Ureter (tissue), 1 donor: Measurements from ENCODE around the gene SCG5. TPM values are rescaled to one million over a fixed set of nuclear protein-coding genes. Genes with fewer than 3 reads are reported as not detected.
"Not testable (repeated sequence)": the region's sequence is repeated elsewhere in the genome, so short reads cannot be mapped to it uniquely, and the experiment has no call there.

Source experiments
- DNase-seq: peaks from one replicate; pipeline ENCODE4 v3.0.0-alpha.2; 2020; ENCODE audit warnings: low spot score
- total RNA-seq: library from RNA; stranded (reverse); gene quantifications from one replicate; pipeline ENCODE4 v1.2.4, GENCODE V29; 2023
- donor health status: DM: yes; HTN: yes; CAD: no.

The SCG5 gene
- 0.81 TPM for total RNA-seq

- DNase-seq: no peak
Observed at GRCh38 chr15:32641517-32642059, at the start of gene SCG5. Gene SCG5 (plus strand): TSS chr15:32641710. CDS start chr15:32643593, 1,883 bp downstream.

DNA sequence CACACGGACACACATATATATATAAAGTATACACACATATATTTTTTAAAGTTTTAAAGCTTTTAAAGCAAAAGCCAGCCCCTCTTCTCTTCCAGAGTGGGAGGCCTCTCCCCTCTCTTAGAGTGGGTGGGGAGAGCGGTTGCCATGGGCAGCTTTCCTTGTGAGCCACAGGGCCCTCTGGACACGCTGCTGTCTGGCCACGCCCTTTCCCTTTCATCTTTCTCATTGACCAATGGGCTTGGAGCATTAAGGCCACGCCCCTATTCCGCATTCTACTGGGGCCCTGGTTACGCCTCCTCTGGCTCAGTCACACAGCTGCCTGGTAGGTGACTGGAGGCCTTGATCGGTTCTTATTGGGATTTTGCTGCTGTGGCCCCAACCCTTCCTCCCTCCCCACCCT lies 48.4 kb upstream of the SCG5 start, which contains the start of gene GOLGA8N:
GOLGA8N (plus strand) TSS at position 306 of the 400 bp plus-strand sequence.
- DNase-seq: not testable (repeated sequence)

- not testable (repeated sequence) for DNase-seq
Observed at GRCh38 chr15:32609518-32609917, 32.0 kb upstream of the SCG5 start.

DNA sequence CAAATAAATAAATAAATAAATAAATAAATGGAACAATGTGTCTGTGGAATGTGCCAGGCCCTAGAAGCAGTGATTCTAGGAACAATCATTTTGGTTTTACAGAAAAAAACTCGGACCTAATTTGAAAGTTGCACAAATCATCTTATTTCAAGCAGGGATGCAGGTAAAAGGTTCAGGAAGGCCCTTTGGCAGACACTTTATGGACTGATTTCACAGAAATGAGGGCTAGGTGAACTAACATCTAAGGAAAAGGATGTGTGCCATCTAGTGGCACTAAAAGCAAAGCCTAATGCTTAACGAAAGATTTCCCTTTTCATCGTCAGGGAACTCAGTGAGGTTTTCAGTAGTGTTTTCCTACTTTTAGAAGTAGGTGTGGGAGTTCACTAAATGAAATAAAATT lies 30.8 kb upstream of the SCG5 start:
- not testable (repeated sequence) for DNase-seq

DNA sequence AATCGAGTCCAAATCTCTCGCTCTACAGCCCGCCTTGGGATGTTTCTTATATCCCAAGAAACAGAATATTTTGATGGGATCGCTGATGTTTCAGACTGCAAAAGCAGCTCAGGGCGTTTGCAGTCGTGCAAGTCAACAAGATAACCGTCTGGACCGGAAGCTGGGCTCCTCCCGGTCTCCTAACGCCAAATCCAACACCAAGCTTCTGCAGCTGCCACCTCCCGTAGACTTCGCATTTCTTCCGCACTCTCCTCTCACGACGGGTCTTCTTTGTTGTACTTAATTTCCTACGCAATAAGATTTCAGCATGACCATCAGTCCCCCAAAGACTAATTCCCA lies 26.8 kb upstream of the SCG5 start:
- not testable (repeated sequence) for DNase-seq

GRCh38 chr15:32615051-32615870 lies 26.2 kb upstream of the SCG5 start, which contains the start of gene ARHGAP11A:
Gene ARHGAP11A (plus strand): TSS chr15:32615504. CDS start chr15:32616212, 708 bp downstream.
- peak; percentile 77 for DNase-seq

DNA sequence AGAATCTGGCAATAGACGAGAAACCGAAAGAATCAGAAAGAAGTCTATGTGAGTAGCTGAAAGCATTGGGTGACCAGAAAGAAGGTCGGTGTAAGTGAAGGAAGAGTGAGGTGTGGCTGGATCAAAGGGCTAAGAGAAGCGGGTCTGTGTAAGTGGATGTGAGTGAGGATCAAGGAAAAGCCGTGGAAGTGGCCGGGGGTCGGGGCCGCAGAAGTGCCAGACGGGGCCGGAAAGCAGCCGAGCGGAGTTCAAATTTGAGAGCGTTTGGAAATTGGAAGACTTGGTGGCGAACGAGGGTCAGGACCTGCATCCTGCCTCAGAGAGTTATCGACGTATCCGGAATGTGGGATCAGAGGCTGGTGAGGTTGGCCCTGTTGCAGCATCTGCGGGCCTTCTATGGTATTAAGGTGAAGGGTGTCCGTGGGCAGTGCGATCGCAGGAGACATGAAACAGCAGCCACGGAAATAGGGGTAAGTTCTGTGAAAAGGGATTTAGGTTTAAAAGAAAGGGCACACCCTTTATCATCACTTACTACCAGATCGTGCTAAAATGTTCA lies 25.6 kb upstream of the SCG5 start:
- DNase-seq: not testable (repeated sequence)

DNA sequence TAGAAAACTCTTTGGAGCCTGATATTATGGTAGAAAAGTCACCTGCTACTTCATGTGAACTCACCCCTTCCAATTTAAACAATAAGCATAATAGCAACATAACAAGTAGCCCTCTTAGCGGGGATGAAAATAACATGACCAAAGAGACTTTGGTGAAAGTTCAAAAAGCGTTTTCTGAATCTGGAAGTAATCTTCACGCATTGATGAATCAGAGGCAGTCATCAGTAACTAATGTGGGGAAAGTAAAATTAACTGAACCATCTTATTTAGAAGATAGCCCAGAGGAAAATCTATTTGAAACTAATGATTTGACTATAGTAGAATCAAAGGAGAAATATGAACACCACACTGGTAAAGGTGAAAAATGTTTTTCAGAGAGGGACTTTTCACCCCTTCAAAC lies 5.1 kb upstream of the SCG5 start:
- DNase-seq: no peak

DNA sequence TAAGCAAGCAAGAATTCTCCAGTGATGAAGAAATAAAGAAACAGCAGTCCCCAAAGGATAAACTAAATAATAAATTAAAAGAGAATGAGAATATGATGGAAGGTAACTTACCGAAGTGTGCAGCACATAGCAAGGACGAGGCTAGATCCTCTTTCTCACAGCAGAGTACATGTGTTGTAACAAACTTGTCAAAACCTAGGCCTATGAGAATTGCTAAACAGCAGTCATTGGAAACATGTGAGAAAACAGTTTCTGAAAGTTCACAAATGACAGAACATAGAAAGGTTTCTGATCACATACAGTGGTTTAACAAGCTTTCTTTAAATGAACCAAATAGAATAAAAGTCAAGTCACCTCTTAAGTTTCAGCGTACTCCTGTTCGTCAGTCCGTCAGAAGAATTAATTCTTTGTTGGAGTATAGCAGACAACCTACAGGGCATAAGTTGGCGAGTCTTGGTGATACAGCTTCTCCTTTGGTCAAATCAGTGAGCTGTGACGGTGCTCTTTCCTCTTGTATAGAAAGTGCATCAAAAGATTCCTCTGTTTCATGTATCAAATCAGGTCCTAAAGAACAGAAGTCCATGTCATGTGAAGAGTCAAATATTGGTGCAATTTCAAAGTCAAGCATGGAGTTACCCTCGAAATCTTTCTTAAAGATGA lies 4.5 kb upstream of the SCG5 start:
- DNase-seq: no peak

DNA sequence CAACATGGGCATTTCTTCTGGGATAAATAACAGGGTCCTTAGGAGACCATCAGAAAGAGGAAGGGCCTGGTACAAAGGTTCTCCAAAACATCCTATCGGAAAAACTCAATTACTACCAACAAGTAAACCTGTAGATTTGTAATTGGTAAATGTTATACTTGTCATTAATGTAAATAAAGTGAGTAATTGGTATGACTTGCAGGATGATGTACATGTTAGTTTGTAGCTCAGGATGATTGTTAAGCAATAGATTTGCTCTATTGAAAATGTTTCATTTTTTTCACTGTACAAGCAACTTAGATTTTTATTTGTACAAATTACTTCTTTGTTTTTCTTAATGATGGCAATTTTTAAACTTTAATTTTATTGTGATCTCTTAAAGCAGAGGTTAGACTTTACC lies 3.8 kb upstream of the SCG5 start:
- DNase-seq: no peak

DNA sequence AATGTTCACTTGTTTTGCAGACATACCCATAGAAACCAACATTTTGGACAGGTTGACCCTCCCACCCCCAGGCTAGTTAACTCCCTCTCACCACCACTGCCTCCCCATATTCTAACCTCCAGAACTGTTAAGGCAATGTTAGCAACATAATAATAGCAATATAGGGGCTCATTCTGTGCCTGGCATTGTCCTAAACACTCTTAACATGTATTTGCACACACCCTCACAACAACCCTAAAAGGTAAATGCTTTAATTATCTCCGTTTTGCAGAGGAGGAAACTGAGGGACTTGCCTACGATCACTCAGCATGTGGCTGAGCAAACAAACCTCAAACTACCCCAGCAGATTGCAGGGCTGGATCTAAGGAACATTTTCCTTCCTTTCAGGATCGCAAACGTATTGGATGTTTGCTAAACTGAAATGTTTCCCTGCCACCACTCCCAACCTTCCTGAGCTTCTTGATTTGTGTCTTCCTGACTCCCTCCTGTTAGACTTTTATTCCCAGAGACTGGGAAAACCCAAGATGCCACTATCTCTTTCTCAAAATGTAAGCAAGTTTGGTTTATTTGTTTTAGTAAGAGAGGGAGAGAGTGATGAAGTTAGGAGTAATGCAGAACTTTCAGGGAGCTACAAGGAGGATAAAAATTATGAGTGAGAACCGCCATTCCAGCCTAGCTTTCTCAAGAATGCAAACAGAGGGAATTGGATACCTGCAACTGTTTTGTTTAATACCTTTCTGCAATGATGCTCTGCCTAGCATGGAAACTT lies 1.3 kb downstream of the SCG5 start:
- no peak for DNase-seq

DNA sequence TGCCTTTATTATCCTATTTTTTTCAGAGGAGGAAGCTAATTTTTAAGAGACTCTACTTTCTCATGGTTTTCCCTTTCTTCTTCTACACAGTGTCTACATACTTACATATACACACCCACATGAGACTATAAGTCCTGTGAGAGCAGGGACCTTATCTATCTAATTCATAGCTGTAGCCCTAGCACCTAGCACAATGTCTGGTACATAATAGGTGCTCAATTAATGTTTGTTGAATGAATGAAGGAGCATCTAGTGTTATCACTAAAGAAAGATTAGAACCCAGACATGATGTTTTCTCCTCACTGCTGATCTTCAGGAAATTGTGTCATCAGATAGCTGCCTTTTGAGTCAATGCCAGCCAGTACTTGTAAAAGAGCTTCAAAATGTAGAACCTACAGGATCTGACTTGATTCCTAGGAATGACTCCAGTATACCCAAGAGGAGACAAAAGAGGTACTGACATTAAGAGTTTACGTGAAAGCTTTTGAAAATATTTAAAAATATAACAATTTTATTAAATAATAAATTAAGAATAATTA lies 2.5 kb downstream of the SCG5 start:
- no peak for DNase-seq

- no peak for DNase-seq
Observed at GRCh38 chr15:32646291-32646690, 4.8 kb downstream of the SCG5 start.

- no peak for DNase-seq
Observed at GRCh38 chr15:32649342-32649741, 7.8 kb downstream of the SCG5 start.

DNA sequence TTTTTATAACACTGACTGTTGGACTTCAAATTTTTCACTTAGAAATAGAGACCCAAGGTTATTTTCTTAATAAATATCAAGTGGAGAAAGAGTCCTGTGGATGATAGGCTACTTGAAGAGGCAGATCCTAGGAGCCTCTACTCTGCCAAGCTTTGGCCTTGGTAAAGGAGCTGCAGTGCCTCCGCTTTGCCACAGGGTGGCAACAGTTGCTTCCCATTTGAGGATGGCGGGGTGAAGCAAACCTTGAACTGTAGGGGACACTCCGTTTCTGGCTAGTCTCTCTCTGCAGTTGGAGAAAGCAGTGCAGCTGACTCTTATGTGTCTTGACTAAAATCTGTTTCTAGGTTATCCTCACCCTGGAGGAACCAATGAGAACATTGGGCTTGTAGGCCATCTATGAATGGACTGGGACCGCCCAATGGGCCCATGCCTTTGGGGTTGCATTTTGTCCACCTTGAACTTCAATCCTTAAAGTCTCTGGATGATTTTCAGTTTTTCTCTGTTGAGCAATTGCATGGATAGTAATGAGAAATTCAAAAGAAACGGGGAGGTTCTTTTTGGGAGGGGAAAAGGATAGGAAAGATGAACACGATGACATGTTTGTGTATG lies 9.8 kb downstream of the SCG5 start:
- DNase-seq: no peak

DNA sequence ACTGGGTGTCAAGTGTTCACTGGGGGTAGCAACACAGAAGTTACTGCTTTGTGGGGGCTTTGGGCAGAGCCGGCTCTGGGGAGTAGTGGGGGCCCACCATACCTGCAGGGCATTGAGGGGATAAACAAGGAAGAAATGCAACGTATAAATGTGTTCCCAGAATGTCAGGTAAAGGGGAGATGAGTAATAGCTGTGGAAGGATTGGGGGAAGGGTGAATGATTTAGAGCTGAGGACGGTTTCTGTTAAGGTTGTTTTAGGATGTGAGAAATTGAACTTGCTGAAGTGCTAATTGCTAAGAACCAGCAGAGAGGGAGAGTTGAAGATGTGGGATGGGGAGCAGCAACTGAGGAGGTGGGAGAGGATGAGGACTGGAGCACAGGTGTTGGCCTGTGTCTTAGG lies 10.7 kb downstream of the SCG5 start:
- no peak for DNase-seq

DNA sequence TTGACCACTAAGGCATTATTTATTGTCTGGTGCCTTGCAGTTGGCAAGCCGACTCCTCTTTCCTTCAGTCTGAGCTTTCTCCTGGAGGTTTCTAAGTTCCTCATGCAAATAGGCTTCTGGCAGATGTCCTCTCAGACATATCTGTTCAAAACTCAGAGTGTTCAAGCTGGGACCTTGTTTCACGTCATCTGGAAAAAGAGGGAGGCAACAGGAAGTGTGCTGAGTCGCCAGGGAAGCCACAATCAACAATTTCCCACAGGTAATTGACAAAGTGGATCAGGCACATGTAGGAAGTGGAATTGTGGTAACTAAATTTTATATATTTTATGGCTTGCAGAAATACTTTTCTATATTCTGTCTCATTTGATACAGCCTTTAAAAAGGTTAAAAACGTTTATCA lies 14.6 kb downstream of the SCG5 start:
- DNase-seq: no peak

GRCh38 chr15:32656496-32656895 lies 15.0 kb downstream of the SCG5 start:
- DNase-seq: no peak

- DNase-seq: no peak
Observed at GRCh38 chr15:32657198-32657883, 15.8 kb downstream of the SCG5 start.

DNA sequence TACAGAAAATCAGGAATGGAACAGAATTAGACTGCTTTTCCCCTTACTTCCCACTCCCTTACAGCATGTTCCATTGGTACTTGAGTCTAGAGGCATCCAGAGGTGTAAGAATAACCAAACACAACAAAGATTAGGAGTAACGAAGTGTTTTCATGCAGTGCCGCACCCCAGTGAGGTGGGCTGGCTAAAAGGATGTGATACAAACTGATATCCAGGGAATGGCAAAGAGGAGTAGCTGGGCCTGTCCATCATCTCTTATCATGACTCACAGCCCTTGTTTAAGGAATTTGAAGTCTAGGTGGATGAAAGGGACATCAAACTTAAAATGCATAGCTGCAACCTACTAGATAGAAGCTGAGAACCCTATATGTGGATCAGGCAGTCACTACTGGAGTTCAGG lies 16.4 kb downstream of the SCG5 start:
- no peak for DNase-seq
